ENCODE results near the gene LRMDA.

Gene LRMDA

DNA sequence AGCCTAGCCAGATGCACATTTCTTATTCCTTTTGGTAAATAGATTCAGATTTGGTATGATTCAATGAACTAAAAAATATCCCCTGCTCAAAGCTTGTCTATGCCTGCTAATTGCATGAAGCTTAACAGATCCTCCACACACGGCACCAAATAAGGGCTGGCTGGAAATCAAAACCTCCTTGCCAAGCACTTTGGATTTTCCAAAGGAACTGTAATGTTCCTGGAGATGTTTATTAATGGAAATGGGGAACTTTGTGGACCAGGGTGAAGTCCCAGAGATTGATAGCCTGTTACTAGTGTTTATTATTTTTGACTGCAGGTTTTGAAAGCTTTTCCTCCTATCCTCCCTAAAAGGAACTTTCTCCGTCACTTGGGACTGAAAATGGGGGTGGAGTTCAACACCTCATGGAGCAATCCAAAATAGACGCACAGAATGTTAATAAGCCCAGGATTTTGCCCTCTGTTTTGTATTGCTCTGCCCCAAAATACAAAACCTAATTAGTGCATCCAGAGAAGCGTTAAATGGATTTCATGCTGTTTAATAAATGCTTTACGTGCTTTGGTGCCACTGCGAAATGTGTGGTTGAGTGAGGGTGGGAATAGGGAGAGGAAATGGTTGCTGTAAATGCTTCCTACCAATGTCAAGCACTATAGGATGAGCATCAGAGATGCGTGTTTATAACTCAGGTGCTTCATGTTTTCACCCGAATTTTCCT, 1027.7 kb downstream of the LRMDA start:
- Histone ChIP-seq H3K4me2 (ENCODE audit: low read depth, low read length, poor library complexity, severe bottlenecking) (no peak overlapping the region), H3K4me1 (ENCODE audit: insufficient read depth, low read length, poor library complexity, severe bottlenecking) (peaks cover 19% of the 10 kb centered on the region), H3K4me3 (ENCODE audit: low read length, poor library complexity, severe bottlenecking) (no peak overlapping the region), H2AFZ (ENCODE audit: low read length) (no peak overlapping the region), H3K36me3 (ENCODE audit: insufficient read depth, low read length) (no peaks in the 10 kb centered on the region), H3K9me3 (ENCODE audit: insufficient read depth, low read depth, low read length) (no peaks in the 10 kb centered on the region), H4K20me1 (ENCODE audit: insufficient read depth, low read length, poor library complexity, severe bottlenecking) (no peaks in the 10 kb centered on the region), H3K27me3 (ENCODE audit: insufficient read depth, low read length, poor library complexity, severe bottlenecking) (no peaks in the 10 kb centered on the region), H3K9ac (ENCODE audit: low read depth, low read length, poor library complexity, severe bottlenecking) (no peak overlapping the region), H3F3A (ENCODE audit: low read depth) (no peaks in the 10 kb centered on the region), H3K79me2 (ENCODE audit: insufficient read depth, low read length) (no peaks in the 10 kb centered on the region), H3K9me2 (replicated peaks; ENCODE audit: low read depth, low read length) (no peaks in the 10 kb centered on the region)
- TF ChIP-seq EZH2phosphoT487 (IDR thresholded peaks at IDR 0.05; ENCODE audit: borderline replicate concordance): no peak
- TF ChIP-seq, protein P1, sequence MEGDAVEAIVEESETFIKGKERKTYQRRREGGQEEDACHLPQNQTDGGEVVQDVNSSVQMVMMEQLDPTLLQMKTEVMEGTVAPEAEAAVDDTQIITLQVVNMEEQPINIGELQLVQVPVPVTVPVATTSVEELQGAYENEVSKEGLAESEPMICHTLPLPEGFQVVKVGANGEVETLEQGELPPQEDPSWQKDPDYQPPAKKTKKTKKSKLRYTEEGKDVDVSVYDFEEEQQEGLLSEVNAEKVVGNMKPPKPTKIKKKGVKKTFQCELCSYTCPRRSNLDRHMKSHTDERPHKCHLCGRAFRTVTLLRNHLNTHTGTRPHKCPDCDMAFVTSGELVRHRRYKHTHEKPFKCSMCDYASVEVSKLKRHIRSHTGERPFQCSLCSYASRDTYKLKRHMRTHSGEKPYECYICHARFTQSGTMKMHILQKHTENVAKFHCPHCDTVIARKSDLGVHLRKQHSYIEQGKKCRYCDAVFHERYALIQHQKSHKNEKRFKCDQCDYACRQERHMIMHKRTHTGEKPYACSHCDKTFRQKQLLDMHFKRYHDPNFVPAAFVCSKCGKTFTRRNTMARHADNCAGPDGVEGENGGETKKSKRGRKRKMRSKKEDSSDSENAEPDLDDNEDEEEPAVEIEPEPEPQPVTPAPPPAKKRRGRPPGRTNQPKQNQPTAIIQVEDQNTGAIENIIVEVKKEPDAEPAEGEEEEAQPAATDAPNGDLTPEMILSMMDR (conservative IDR thresholded peaks at IDR 0.05; ENCODE audit: low read length): no peak

DNA sequence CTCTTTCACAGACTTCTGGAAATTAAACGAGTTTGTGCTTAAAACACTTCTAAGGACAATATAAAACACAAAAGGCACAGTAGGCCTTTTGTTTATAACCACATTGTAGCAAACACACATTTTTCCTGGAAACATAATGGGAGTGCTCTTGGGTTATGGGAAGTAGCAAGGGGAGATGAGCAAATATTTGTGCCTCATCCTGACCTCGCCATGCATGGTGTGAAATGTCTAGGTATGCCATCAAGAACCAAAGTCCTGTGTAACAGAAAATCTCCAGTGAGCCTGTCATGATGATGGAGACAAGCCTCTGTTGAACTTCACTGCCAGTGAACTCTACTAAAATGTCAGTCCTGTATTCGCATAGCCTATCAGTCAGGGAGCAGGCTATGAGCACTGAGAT, 1029.6 kb downstream of the LRMDA start:
- H3F3A ChIP-seq (ENCODE audit: low read depth): no peaks in the 10 kb centered on the region
- no peak overlapping the region for H2AFZ ChIP-seq (ENCODE audit: low read length)
- H3K79me2 ChIP-seq (ENCODE audit: insufficient read depth, low read length): no peaks in the 10 kb centered on the region
- H3K4me2 ChIP-seq (ENCODE audit: low read depth, low read length, poor library complexity, severe bottlenecking): no peak overlapping the region
- no peaks in the 10 kb centered on the region for H4K20me1 ChIP-seq (ENCODE audit: insufficient read depth, low read length, poor library complexity, severe bottlenecking)
- H3K4me1 ChIP-seq (ENCODE audit: insufficient read depth, low read length, poor library complexity, severe bottlenecking): peaks cover 28% of the 10 kb centered on the region
- TF ChIP-seq EZH2phosphoT487 (IDR thresholded peaks at IDR 0.05; ENCODE audit: borderline replicate concordance): no peak
- TF ChIP-seq, protein P1 (conservative IDR thresholded peaks at IDR 0.05; ENCODE audit: low read length): no peak
- H3K9me3 ChIP-seq (ENCODE audit: insufficient read depth, low read depth, low read length): no peaks in the 10 kb centered on the region
- H3K27me3 ChIP-seq (ENCODE audit: insufficient read depth, low read length, poor library complexity, severe bottlenecking): no peaks in the 10 kb centered on the region
- no peaks in the 10 kb centered on the region for H3K9me2 ChIP-seq (replicated peaks; ENCODE audit: low read depth, low read length)
- H3K9ac ChIP-seq (ENCODE audit: low read depth, low read length, poor library complexity, severe bottlenecking): no peak overlapping the region
- no peaks in the 10 kb centered on the region for H3K36me3 ChIP-seq (ENCODE audit: insufficient read depth, low read length)
- H3K4me3 ChIP-seq (ENCODE audit: low read length, poor library complexity, severe bottlenecking): no peak overlapping the region

DNA sequence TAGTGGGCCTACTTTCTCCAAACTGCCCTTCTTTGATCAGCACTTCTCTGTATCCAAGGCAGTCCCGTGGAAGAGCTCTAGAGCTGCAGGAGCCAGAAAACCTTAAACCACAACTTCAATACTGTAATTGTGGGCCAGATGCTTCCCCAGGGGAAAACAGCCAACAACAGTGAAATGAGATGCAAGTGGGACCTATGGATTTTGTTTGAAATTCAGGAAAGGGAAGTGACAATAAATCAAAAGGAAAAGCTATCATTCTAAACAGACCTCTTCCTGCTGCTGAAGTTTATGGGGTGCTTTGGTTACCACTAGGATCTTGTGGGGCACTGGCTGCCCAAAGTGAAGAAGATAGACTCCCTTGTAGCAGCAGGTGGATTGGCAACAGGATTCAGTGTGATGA, 1031.7 kb downstream of the LRMDA start:
- Histone ChIP-seq H3K9me2 (replicated peaks; ENCODE audit: low read depth, low read length) (no peaks in the 10 kb centered on the region), H3K9me3 (ENCODE audit: insufficient read depth, low read depth, low read length) (no peaks in the 10 kb centered on the region), H3K4me1 (ENCODE audit: insufficient read depth, low read length, poor library complexity, severe bottlenecking) (peaks cover 35% of the 10 kb centered on the region), H3K4me2 (ENCODE audit: low read depth, low read length, poor library complexity, severe bottlenecking) (peak overlapping the region; percentile 37), H3K9ac (ENCODE audit: low read depth, low read length, poor library complexity, severe bottlenecking) (no peak overlapping the region), H3K4me3 (ENCODE audit: low read length, poor library complexity, severe bottlenecking) (peak overlapping the region; percentile 5), H3K27me3 (ENCODE audit: insufficient read depth, low read length, poor library complexity, severe bottlenecking) (no peaks in the 10 kb centered on the region), H3K79me2 (ENCODE audit: insufficient read depth, low read length) (no peaks in the 10 kb centered on the region), H4K20me1 (ENCODE audit: insufficient read depth, low read length, poor library complexity, severe bottlenecking) (no peaks in the 10 kb centered on the region), H3K36me3 (ENCODE audit: insufficient read depth, low read length) (no peaks in the 10 kb centered on the region), H3F3A (ENCODE audit: low read depth) (no peaks in the 10 kb centered on the region), H2AFZ (ENCODE audit: low read length) (0 out of 2 replicates have a peak overlapping the region, but pooled peaks have one; percentile 11)
- TF ChIP-seq EZH2phosphoT487 (IDR thresholded peaks at IDR 0.05; ENCODE audit: borderline replicate concordance): no peak
- TF ChIP-seq, protein P1 (conservative IDR thresholded peaks at IDR 0.05; ENCODE audit: low read length): no peak

Data from Loucy (cell line).